ENCODE measurements around the gene TRIM66.

- TF ChIP-seq CTCF (IDR thresholded peaks at IDR 0.05) (no peak), ZFX (IDR thresholded peaks at IDR 0.05; ENCODE audit: borderline replicate concordance) (no peak)
Observed at GRCh38 chr11:8712506-8712905, 30.0 kb upstream of the TRIM66 start.

Data from 22Rv1 (cell line).